H9 (cell line): Measurements from ENCODE around the gene PFKL. TPM values are rescaled to one million over a fixed set of nuclear protein-coding genes. Genes with fewer than 3 reads are reported as not detected.

Experiments used
- DNase-seq: peaks from one replicate; pipeline ENCODE4 v3.0.0-alpha.2; 2017
- H2AFZ ChIP-seq: one replicate; pipeline ENCODE4 v1.6.1; 2013; ENCODE audit warnings: mild to moderate bottlenecking, low read length, control low read depth, moderate library complexity
- H2AK5ac ChIP-seq: 2 replicates; pipeline ENCODE4 v1.6.1; 2013; ENCODE audit warnings: low read length, control low read depth, mixed read lengths; ENCODE audit not compliant: insufficient read length
- H2BK120ac ChIP-seq: one replicate; pipeline ENCODE4 v1.6.1; 2013; ENCODE audit warnings: low read depth, mild to moderate bottlenecking, low read length, control low read depth, inconsistent platforms; ENCODE audit not compliant: poor library complexity, severe bottlenecking
- H2BK12ac ChIP-seq: 2 replicates; pipeline ENCODE4 v1.6.1; 2013; ENCODE audit warnings: low read length, control low read depth, mixed read lengths, low read depth; ENCODE audit not compliant: insufficient read length
- H2BK15ac ChIP-seq: 2 replicates; pipeline ENCODE4 v1.6.1; 2013; ENCODE audit warnings: low read depth, low read length, control low read depth
- H2BK20ac ChIP-seq: one replicate; pipeline ENCODE4 v1.6.1; 2013; ENCODE audit warnings: low read depth, mild to moderate bottlenecking, low read length, control low read depth, inconsistent platforms; ENCODE audit not compliant: poor library complexity, severe bottlenecking
- H2BK5ac ChIP-seq: 2 replicates; pipeline ENCODE4 v1.6.1; 2013; ENCODE audit warnings: low read length, control low read depth, mixed read lengths; ENCODE audit not compliant: insufficient read length
- H3K14ac ChIP-seq: 2 replicates; pipeline ENCODE4 v1.6.1; 2013; ENCODE audit warnings: low read length, control low read depth; ENCODE audit not compliant: insufficient read depth
- H3K18ac ChIP-seq: 2 replicates; pipeline ENCODE4 v1.6.1; 2013; ENCODE audit warnings: low read depth, mild to moderate bottlenecking, mixed read lengths, low read length, control low read depth; ENCODE audit not compliant: insufficient read length
- H3K23ac ChIP-seq: 2 replicates; pipeline ENCODE4 v1.6.1; 2013; ENCODE audit warnings: low read length, control low read depth, mixed read lengths, low read depth; ENCODE audit not compliant: insufficient read length
- H3K23me2 ChIP-seq: 2 replicates; pipeline ENCODE4 v1.6.1; 2013; ENCODE audit warnings: low read depth, mild to moderate bottlenecking, mixed read lengths, low read length, control low read depth; ENCODE audit not compliant: insufficient read length, poor library complexity, severe bottlenecking
- H3K27ac ChIP-seq: 2 replicates; pipeline ENCODE4 v1.5.1; 2013; ENCODE audit warnings: low read length, control low read depth, mixed read lengths, low read depth; ENCODE audit not compliant: insufficient read length
- H3K27me3 ChIP-seq: 2 replicates; pipeline ENCODE4 v1.6.1; 2013; ENCODE audit warnings: low read length, control low read depth, inconsistent platforms; ENCODE audit not compliant: insufficient read depth
- H3K4ac ChIP-seq: 2 replicates; pipeline ENCODE4 v1.6.1; 2013; ENCODE audit warnings: low read depth, mild to moderate bottlenecking, control low read depth, inconsistent platforms, low read length, moderate library complexity
- H3K4me1 ChIP-seq: 2 replicates; pipeline ENCODE4 v1.6.1; 2013; ENCODE audit warnings: low read length, control low read depth, inconsistent platforms; ENCODE audit not compliant: insufficient read depth
- H3K4me2 ChIP-seq: 2 replicates; pipeline ENCODE4 v1.6.1; 2013; ENCODE audit warnings: low read length, control low read depth, mixed read lengths; ENCODE audit not compliant: insufficient read length, insufficient read depth
- H3K56ac ChIP-seq: 2 replicates; pipeline ENCODE4 v1.6.1; 2013; ENCODE audit warnings: low read depth, mild to moderate bottlenecking, mixed read lengths, low read length, control low read depth; ENCODE audit not compliant: insufficient read length
- H3K79me1 ChIP-seq: 2 replicates; pipeline ENCODE4 v1.6.1; 2013; ENCODE audit warnings: low read depth, mild to moderate bottlenecking, moderate library complexity, low read length, control low read depth, inconsistent platforms; ENCODE audit not compliant: insufficient read depth, poor library complexity, severe bottlenecking
- H3K79me2 ChIP-seq: 2 replicates; pipeline ENCODE4 v1.6.1; 2013; ENCODE audit warnings: low read length, control low read depth, inconsistent platforms; ENCODE audit not compliant: insufficient read depth
- H3K9ac ChIP-seq: 2 replicates; pipeline ENCODE4 v1.6.1; 2013; ENCODE audit warnings: low read length, control low read depth, mixed read lengths; ENCODE audit not compliant: insufficient read length; ENCODE audit errors: extremely low read depth
- H3K9me3 ChIP-seq: one replicate; pipeline ENCODE4 v1.6.1; 2013; ENCODE audit warnings: low read depth, low read length, inconsistent platforms; ENCODE audit not compliant: control insufficient read depth
- H3T11ph ChIP-seq: one replicate; pipeline ENCODE4 v1.6.1; 2013; ENCODE audit warnings: mild to moderate bottlenecking, low read length, control low read depth, inconsistent platforms
- H4K20me1 ChIP-seq: one replicate; pipeline ENCODE4 v1.6.1; 2013; ENCODE audit not compliant: control insufficient read depth, insufficient read length, insufficient read depth
- H4K5ac ChIP-seq: 2 replicates; pipeline ENCODE4 v1.6.1; 2013; ENCODE audit warnings: low read depth, mild to moderate bottlenecking, mixed read lengths, low read length, control low read depth; ENCODE audit not compliant: insufficient read length
- H4K8ac ChIP-seq: replicated peaks from 2 replicates; pipeline ENCODE4 v1.6.1; 2013; ENCODE audit warnings: low read length, control low read depth, mixed read lengths, low read depth; ENCODE audit not compliant: insufficient read length
- H4K91ac ChIP-seq: 2 replicates; pipeline ENCODE4 v1.6.1; 2013; ENCODE audit warnings: low read depth, mild to moderate bottlenecking, moderate library complexity, mixed read lengths, low read length, control low read depth; ENCODE audit not compliant: insufficient read length
- H3K27ac Mint-ChIP-seq, 3 experiments: 2 replicates in 2 of 3; 3 replicates in 1 of 3; pipeline ENCODE4 v1.8.0; 2020 to 2021; ENCODE audit warnings: mixed read lengths in 3 of 3, mild to moderate bottlenecking in 1 of 3, moderate library complexity in 1 of 3
- H3K27me3 Mint-ChIP-seq: 2 replicates; pipeline ENCODE4 v1.8.0; 2021; ENCODE audit warnings: low read depth, mild to moderate bottlenecking, moderate library complexity, mixed read lengths
- H3K36me3 Mint-ChIP-seq, 3 experiments: 2 replicates in 2 of 3; 3 replicates in 1 of 3; pipeline ENCODE4 v1.8.0; 2020 to 2021; ENCODE audit warnings: low read depth in 3 of 3, mixed read lengths in 3 of 3; ENCODE audit not compliant: insufficient read depth in 1 of 3
- H3K4me1 Mint-ChIP-seq, 2 experiments: 2 replicates each; pipeline ENCODE4 v1.8.0; 2020; ENCODE audit warnings: mixed read lengths in 2 of 2
- H3K4me3 Mint-ChIP-seq, 2 experiments: 2 replicates in 1 of 2; 3 replicates in 1 of 2; pipeline ENCODE4 v1.8.0; 2020 to 2021; ENCODE audit warnings: mild to moderate bottlenecking in 2 of 2, mixed read lengths in 2 of 2, moderate library complexity in 1 of 2
- H3K9me3 Mint-ChIP-seq, 2 experiments: 2 replicates in 1 of 2; 3 replicates in 1 of 2; pipeline ENCODE4 v1.8.0; 2020; ENCODE audit warnings: mild to moderate bottlenecking in 2 of 2, mixed read lengths in 2 of 2, moderate library complexity in 1 of 2
- CTCF ChIP-seq: fragments of 200-600 bp; sonication (generic); conservative IDR thresholded peaks from 3 replicates; pipeline ENCODE4 v1.8.0; 2021; ENCODE audit warnings: antibody characterized with exemption, mild to moderate bottlenecking
- WGBS: extraction: QIAGEN DNeasy Blood & Tissue Kit; methylation state at CpG from one replicate; pipeline ENCODE4 v1.1.7; 2013; ENCODE audit warnings: missing lambda C conversion rate, low lambda C conversion rate, mixed read lengths; ENCODE audit not compliant: insufficient read length; ENCODE audit errors: extremely low coverage; 5-methylcytosine and 5-hydroxymethylcytosine counted together
- total RNA-seq: library from RNA; stranded (reverse); gene quantifications from 2 replicates; pipeline ENCODE4 v1.2.1, GENCODE V29; 2021

PFKL gene
- total RNA-seq, 1 experiment from 2014 or later, result 107 TPM

- H3K4me3 Mint-ChIP-seq, result no peak overlapping the region
- H3T11ph ChIP-seq, result no peak overlapping the region
Observed at GRCh38 chr21:44279354-44280260, 20.2 kb upstream of the PFKL start.

More at GRCh38 chr21:44279354-44280260, 20.2 kb upstream of the PFKL start:
- Histone ChIP-seq H2BK5ac (no peak overlapping the region), H3K23ac (no peak overlapping the region), H4K5ac (no peak overlapping the region), H3K56ac (no peak overlapping the region), H3K27me3 (no peaks in the 10 kb centered on the region), H3K4me1 (no peaks in the 10 kb centered on the region; the same call in 1 of the 2 replicates), H2AFZ (no peak overlapping the region), H3K79me1 (no peaks in the 10 kb centered on the region), H2BK15ac (no peak overlapping the region), H2BK12ac (no peak overlapping the region), H4K91ac (no peak overlapping the region), H2BK120ac (no peak overlapping the region), H3K18ac (no peak overlapping the region), H4K20me1 (no peaks in the 10 kb centered on the region), H2AK5ac (no peak overlapping the region), H3K27ac (no peak overlapping the region), H3K79me2 (no peaks in the 10 kb centered on the region), H3K14ac (no peak overlapping the region), H3K9me3 (no peaks in the 10 kb centered on the region), H3K4ac (no peak overlapping the region), H3K9ac (no peak overlapping the region), H3K23me2 (no peaks in the 10 kb centered on the region), H4K8ac (no peak overlapping the region), H2BK20ac (no peak overlapping the region), H3K4me2 (no peak overlapping the region)
- Mint-ChIP-seq H3K27ac (no peak overlapping the region), H3K27me3 (peaks cover 14% of the 10 kb centered on the region), H3K4me1 (peaks cover 22 to 26% of the 10 kb centered on the region in 2 experiments), H3K9me3 (no peaks in the 10 kb centered on the region; a peak in 1 of 5 replicates), H3K36me3 (no peaks in the 10 kb centered on the region)
- no peak for DNase-seq
- no CpG with 5 or more reads among the region's 19 CpGs for WGBS
- TF ChIP-seq CTCF, result no peak
